Neutrophil (primary cell): ENCODE data around the gene NOL3.

Source experiments
- H3K27ac ChIP-seq: fragments of 200-600 bp; sonication (generic); 2 replicates; pipeline ENCODE4 v1.5.1; 2016; ENCODE audit warnings: mild to moderate bottlenecking, moderate library complexity
- H3K27me3 ChIP-seq: fragments of 200-600 bp; sonication (generic); 2 replicates; pipeline ENCODE4 v1.6.0; 2016; ENCODE audit warnings: mild to moderate bottlenecking
- H3K36me3 ChIP-seq: fragments of 200-600 bp; sonication (generic); 2 replicates; pipeline ENCODE4 v1.5.1; 2017
- H3K4me1 ChIP-seq, 2 experiments: fragments of 200-600 bp in 1 of 2; sonication (generic) in 1 of 2; 1 replicate in 1 of 2; 2 replicates in 1 of 2; pipeline versions ENCODE4 v1.5.1 to v1.6.1; 2013 to 2016; ENCODE audit warnings: low read depth in 1 of 2, low read length in 1 of 2, mild to moderate bottlenecking in 1 of 2, moderate library complexity in 1 of 2; ENCODE audit not compliant: control insufficient read depth in 1 of 2, insufficient read depth in 1 of 2
- H3K4me3 ChIP-seq, 2 experiments: fragments of 200-600 bp in 1 of 2; sonication (generic) in 1 of 2; 1 replicate in 1 of 2; 2 replicates in 1 of 2; pipeline ENCODE4 v1.5.1; 2013 to 2016; ENCODE audit warnings: low read depth in 1 of 2, low read length in 1 of 2, mild to moderate bottlenecking in 1 of 2, moderate library complexity in 1 of 2
- H3K9me3 ChIP-seq: fragments of 200-600 bp; sonication (generic); 2 replicates; pipeline ENCODE4 v1.5.1; 2016
- CTCF ChIP-seq: fragments of 200-600 bp; sonication (generic); IDR thresholded peaks from 2 replicates; pipeline ENCODE4 v1.5.1; 2016; ENCODE audit warnings: antibody characterized with exemption

The NOL3 gene

GRCh38 chr16:67182288-67182687, 11.9 kb downstream of the NOL3 start:
- Histone ChIP-seq H3K4me3 (no peak overlapping the region), H3K36me3 (no peaks in the 10 kb centered on the region), H3K9me3 (no peaks in the 10 kb centered on the region), H3K4me1 (peaks cover 34 to 36% of the 10 kb centered on the region in 2 experiments), H3K27ac (no peak overlapping the region), H3K27me3 (peaks cover 55% of the 10 kb centered on the region)
- no peak for TF ChIP-seq CTCF

GRCh38 chr16:67183284-67183626, 12.9 kb downstream of the NOL3 start:
- H3K4me3 ChIP-seq = peak overlapping the region; percentile 85 to 100
- TF ChIP-seq CTCF = no peak
- peaks cover 31 to 32% of the 10 kb centered on the region in 2 experiments for H3K4me1 ChIP-seq
- H3K36me3 ChIP-seq = no peaks in the 10 kb centered on the region
- H3K27ac ChIP-seq = peak overlapping the region; percentile 85
- no peaks in the 10 kb centered on the region for H3K9me3 ChIP-seq
- H3K27me3 ChIP-seq = peaks cover 45% of the 10 kb centered on the region

- Histone ChIP-seq H3K9me3 (no peaks in the 10 kb centered on the region), H3K4me3 (peak within 1 kb of the TSS; percentile 85 to 100), H3K36me3 (no peaks in the 10 kb centered on the region), H3K27ac (peak within 1 kb of the TSS; percentile 85), H3K27me3 (peaks cover 39% of the 10 kb centered on the region), H3K4me1 (peaks cover 26 to 30% of the 10 kb centered on the region in 2 experiments)
- no peak for TF ChIP-seq CTCF
These were observed 13.5 kb downstream of the NOL3 start, which contains the start of gene MATCAP1 for GRCh38 chr16:67183627-67184452. MATCAP1 (minus strand) TSS chr16:67183963; CDS start chr16:67180610, 3,353 bp downstream.

- Histone ChIP-seq H3K9me3 (no peaks in the 10 kb centered on the region), H3K36me3 (no peaks in the 10 kb centered on the region), H3K4me1 (peaks cover 26 to 30% of the 10 kb centered on the region in 2 experiments), H3K27ac (peak overlapping the region; percentile 85), H3K4me3 (peak overlapping the region; percentile 85 to 100), H3K27me3 (peaks cover 32% of the 10 kb centered on the region)
- TF ChIP-seq CTCF = no peak
These were observed 14.2 kb downstream of the NOL3 start for GRCh38 chr16:67184453-67184994.

GRCh38 chr16:67184995-67185650, 14.8 kb downstream of the NOL3 start:
- H3K27ac ChIP-seq = peak overlapping the region; percentile 50
- H3K36me3 ChIP-seq = no peaks in the 10 kb centered on the region
- TF ChIP-seq CTCF = peak; percentile 61
- peak overlapping the region; percentile 85 to 100 for H3K4me3 ChIP-seq
- no peaks in the 10 kb centered on the region for H3K9me3 ChIP-seq
- peaks cover 30% of the 10 kb centered on the region for H3K27me3 ChIP-seq
- H3K4me1 ChIP-seq = peaks cover 26 to 30% of the 10 kb centered on the region in 2 experiments
